Fibroblast of pulmonary artery (primary cell): ENCODE results near the gene TGFB2.
A peak's percentile ranks its signal among the peaks of the same experiment; 100 is the strongest.

Source experiments
- DNase-seq: peaks from one replicate; pipeline ENCODE4 v3.0.0-alpha.2; 2010; ENCODE audit warnings: low read depth
- H3K4me3 ChIP-seq: replicated peaks from 2 replicates; pipeline ENCODE4 v1.5.1; 2011; ENCODE audit warnings: low read depth, mild to moderate bottlenecking, control low read depth, low read length, moderate library complexity
- TF ChIP-seq, protein P1 (sequence below): IDR thresholded peaks from 2 replicates; pipeline ENCODE4 v1.5.1; 2011; ENCODE audit warnings: mild to moderate bottlenecking, control low read depth, low read length, inconsistent platforms; ENCODE audit errors: missing control alignments

TGFB2 gene

DNA sequence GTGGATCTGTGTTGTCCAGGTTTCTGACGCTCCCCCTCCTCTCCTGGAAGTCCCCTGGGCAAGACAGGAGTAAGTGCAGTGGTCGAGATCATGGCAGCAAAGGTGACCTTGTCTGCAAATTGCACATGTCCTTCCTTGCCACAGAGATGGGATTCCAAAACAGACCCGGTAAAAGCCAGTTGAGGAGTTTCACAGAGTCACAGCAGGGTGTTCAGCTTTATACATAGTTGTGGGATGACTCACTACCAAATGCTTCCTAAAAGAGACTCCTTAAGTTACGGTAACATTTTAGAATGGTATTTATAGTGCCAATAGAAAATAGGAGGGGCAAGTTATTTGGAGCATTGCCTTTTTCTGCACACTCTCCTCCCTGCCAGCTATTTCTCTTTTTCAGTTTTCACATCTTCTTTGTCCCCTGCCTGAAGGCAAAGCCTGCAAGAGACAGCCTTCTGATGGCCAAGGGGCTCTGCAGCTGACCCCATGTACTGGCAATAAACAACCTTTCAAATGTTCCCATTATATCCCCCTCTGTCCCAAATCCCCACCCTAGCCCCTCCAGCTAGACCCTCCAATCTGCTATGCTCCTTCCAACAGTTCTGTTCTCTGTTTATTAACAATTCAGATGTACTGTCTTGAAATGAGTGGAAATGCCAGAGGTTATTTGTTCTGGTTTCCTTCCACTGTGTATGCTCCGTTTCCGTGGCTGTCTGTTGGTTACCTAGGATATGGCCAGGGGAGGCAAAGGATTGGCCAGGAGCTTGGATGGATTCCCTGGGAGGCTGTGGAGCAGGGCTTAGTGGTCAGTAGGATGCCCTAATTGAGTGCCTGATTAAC lies 115.0 kb downstream of the TGFB2 start:
- TF ChIP-seq, protein P1, sequence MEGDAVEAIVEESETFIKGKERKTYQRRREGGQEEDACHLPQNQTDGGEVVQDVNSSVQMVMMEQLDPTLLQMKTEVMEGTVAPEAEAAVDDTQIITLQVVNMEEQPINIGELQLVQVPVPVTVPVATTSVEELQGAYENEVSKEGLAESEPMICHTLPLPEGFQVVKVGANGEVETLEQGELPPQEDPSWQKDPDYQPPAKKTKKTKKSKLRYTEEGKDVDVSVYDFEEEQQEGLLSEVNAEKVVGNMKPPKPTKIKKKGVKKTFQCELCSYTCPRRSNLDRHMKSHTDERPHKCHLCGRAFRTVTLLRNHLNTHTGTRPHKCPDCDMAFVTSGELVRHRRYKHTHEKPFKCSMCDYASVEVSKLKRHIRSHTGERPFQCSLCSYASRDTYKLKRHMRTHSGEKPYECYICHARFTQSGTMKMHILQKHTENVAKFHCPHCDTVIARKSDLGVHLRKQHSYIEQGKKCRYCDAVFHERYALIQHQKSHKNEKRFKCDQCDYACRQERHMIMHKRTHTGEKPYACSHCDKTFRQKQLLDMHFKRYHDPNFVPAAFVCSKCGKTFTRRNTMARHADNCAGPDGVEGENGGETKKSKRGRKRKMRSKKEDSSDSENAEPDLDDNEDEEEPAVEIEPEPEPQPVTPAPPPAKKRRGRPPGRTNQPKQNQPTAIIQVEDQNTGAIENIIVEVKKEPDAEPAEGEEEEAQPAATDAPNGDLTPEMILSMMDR, result no peak
- DNase-seq, result peak; percentile 91
- H3K4me3 ChIP-seq, result no peak overlapping the region

DNA sequence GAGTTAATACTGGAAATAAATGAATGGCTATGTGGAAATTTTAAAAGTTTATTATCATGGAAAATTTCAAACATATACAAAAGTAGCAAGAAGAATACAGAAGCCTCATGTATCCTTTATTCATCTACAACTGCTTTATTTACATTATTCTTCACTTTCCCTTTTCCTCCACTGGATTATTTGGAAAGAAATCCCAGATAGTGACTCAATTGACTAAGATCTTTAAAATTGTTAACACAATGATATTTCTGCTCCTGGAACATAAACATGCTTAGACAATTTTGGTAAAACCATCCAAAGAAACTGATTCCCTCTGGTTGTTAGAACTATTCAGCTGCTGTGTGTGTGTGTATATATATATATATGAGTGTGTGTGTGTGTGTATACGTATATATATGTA lies 116.2 kb downstream of the TGFB2 start:
- TF ChIP-seq, protein P1, result no peak
- no peak overlapping the region for H3K4me3 ChIP-seq
- DNase-seq, result no peak

DNA sequence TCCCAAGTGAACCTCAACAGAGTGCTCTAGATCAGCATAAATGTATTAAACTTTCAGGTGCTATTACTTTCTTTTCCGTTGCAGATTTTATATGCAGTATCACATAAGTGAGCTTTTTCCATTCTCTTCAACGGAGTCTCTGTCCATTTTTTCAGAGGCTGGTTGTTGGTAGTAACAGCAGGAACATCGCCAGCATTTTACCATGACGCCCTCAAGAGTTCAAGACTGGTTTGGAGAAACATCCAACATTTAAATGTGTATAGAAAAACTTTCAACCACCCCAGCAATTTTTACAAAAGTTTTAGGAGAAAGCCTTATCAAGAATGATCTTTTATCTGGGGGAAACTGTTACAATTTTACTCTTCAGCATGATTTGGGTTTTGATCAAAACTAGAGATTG lies 117.0 kb downstream of the TGFB2 start:
- TF ChIP-seq, protein P1, result no peak
- no peak for DNase-seq
- H3K4me3 ChIP-seq, result no peak overlapping the region

DNA sequence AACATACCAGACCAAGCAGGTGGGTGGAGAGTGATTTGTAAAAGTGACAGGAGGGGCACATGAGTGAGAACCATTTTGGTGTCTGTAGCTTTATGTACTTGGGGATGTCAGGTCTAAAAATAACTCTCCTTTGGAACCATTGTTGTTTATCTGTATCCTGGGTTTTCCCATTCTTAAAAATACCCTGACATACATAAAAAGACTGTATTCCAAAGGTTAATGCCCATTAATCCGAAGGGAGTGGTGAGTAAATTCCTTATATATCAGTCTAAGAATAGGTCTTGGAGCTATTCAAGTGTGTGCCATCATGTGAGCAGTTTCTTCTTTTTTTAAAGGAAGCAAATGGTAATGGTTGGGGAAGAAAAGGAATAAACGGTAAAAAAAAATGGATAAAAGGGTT lies 117.5 kb downstream of the TGFB2 start:
- TF ChIP-seq, protein P1, result no peak
- DNase-seq, result peak; percentile 18
- H3K4me3 ChIP-seq, result no peak overlapping the region

DNA sequence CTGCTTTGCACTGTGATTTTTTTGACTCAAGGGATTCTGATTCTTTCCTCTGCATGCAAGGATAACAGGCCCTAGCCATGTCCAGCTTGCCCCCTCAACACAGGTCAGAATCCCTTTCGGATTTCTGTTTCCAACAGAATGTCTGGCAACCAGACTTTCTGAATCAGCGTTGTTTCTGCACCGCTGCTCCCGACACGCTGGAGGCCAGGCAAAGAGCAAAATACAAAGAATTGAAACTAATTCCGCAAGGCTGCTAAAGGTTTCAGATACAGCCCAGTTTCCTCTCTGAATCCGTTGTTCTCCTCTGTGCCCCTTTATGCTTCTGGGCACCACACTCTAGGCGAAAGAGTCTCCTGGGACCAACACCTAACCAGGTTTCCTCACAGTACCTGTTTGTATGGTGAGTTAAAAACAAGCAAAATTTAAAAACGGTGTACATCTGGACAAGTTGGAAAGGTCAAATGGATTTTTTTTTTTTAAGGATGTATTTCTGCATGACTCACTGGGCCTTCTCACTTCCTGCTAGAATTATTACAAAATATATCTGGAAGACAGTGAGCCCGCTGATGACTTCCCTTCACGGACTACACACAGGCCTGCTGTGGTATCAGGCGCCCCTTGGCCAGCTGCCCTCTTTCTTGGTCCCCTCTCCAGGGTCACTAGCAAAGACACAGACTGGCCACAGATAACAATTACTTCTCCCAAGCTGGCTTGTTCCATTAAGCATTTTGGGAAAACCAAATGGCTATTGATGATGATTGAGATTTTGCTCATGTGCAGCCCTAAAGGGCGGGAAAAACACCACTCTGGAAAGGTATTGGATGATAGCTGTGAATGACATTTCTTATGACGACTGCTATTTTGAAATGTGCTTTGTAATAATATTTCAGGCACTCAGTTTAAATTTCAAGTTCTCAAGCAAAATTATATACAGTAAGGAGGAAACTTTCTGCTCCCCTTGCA lies 118.3 kb downstream of the TGFB2 start:
- TF ChIP-seq, protein P1, result no peak
- H3K4me3 ChIP-seq, result peak overlapping the region; percentile 20
- peak; percentile 76 for DNase-seq

DNA sequence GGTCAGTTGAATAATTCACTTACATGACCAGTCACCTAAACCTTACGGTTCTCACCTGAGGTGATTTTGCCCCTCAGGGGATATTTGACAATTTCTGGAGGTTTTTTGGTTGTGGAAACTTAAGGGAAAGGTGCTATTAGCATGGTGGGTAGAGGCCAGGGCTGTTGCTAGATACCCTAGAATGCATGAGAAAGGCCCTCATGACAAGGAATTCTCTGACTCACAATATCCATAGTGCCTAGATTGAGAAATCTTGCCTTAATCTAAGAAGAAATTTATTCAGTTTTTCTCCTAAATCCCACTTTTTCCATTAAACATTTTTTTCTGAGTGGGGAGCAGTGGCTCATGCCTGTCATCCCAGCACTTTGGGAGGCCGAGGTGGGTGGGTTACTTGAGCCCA lies 119.7 kb downstream of the TGFB2 start:
- DNase-seq, result peak; percentile 35
- TF ChIP-seq, protein P1, result no peak
- H3K4me3 ChIP-seq, result no peak overlapping the region
